ENCODE data around the gene SPACA7.

Gene SPACA7

DNA sequence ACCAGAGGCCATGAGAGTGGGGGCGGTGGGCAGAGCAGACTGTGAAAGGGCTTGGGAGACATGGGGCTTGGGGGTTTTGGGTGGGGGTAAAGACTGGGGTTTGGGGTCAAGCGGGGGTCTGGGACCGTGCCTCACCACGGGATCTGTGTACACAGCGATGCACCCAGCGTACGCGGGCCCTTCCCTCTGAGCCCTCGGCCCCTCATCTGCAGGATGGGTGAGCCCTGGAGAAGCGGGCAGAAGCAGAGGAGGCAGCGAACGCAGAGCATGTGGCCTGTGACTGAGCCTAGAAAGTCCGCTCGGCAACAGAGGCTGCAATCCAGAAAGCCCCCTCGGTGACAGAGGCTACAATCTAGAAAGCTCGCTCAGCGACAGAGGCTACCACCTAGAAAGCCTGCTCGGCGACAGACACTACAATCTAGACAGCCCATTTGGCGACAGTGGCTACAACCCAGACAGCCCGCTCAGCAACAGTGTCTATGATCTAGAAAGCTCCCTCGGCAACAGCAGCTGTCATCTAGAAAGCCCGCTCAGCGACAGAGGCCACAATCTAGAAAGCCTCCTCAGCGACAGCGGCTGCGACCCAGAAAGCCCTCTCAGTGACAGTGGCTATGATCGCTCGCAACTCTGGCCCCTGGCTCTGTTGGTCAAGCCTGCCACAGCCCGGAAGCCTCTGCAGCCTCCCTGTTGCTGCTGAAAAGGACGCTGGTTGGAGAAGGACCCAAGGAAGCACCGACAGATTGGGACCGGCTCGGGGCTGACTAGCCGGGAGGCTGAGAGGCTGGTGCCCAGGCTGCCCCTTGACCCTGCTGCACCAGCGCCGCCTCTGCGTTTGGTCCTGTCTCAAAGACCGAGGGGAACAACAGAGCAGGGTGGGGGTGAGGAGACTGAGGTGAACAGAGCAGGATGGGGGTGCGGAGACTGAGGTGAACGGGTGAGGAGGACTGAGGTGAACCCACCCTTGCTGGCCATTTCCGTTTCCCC is 68.6 kb downstream of the SPACA7 start:
- Histone ChIP-seq H3K4me1 (ENCODE audit: control insufficient read depth in 5 of 5, insufficient read depth in 5 of 5, low read length in 5 of 5) (peaks cover 0 to 6% (median 4%) of the 10 kb centered on the region in 5 donors), H3K27ac (ENCODE audit: low read depth, low read length) (no peak overlapping the region), H3K9ac (ENCODE audit: low read length in 5 of 5) (no peak overlapping the region), H3K36me3 (ENCODE audit: control insufficient read depth in 5 of 5, insufficient read depth in 5 of 5, low read length in 5 of 5) (no peaks in the 10 kb centered on the region), H3K27me3 (ENCODE audit: control insufficient read depth in 5 of 5, insufficient read depth in 4 of 5, low read length in 5 of 5) (peaks cover 33 to 49% (median 45%) of the 10 kb centered on the region in 5 donors), H3K9me3 (ENCODE audit: control insufficient read depth in 5 of 5, low read length in 5 of 5) (no peaks in the 10 kb centered on the region), H3K4me3 (ENCODE audit: low read depth in 1 of 5, low read length in 5 of 5) (no peak overlapping the region)

DNA sequence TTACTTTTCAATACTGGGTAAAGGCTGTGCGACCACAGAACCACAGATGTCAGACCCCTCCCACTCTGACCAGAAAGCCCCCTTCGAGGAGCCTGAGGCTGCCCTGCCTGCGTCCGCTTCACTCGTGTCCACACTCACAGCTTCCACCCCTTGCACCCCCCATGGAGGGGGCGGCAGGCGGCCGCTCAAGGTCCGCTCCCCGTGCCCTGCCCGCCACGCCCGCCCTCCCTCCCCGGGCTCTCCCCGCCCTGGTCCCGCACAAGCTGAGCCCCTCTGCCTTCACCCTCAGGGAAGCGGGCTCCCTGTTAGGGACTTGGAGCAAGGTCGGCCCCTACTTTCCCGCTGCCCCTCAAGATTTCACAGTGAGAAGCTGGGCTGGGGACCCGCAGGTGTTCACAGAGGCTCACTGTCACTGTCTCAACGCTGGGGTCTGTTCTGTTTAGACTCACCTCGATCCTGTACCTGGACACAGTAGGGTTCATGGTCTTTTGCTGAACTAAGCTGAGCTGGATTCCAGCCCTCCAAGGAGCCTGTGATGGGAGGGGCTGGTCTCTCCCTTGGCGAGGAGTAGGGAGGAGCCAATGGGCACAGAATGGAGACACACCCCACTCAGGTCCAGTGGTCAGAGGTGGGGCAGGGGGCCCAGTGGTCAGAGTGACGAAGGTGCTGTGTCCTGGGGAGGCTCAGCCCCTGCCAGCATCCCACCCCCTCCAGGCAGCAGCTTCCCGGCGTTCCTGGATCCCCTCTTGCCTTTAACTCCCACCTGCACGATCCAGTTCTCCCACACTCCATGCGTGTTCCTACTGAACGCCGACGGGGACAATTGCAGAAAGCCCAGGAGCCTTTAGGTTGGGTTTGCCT is 69.5 kb downstream of the SPACA7 start:
- Histone ChIP-seq H3K36me3 (ENCODE audit: control insufficient read depth in 5 of 5, insufficient read depth in 5 of 5, low read length in 5 of 5) (no peaks in the 10 kb centered on the region), H3K27me3 (ENCODE audit: control insufficient read depth in 5 of 5, insufficient read depth in 4 of 5, low read length in 5 of 5) (peaks cover 33 to 49% (median 45%) of the 10 kb centered on the region in 5 donors), H3K27ac (ENCODE audit: low read depth, low read length) (no peak overlapping the region)

DNA sequence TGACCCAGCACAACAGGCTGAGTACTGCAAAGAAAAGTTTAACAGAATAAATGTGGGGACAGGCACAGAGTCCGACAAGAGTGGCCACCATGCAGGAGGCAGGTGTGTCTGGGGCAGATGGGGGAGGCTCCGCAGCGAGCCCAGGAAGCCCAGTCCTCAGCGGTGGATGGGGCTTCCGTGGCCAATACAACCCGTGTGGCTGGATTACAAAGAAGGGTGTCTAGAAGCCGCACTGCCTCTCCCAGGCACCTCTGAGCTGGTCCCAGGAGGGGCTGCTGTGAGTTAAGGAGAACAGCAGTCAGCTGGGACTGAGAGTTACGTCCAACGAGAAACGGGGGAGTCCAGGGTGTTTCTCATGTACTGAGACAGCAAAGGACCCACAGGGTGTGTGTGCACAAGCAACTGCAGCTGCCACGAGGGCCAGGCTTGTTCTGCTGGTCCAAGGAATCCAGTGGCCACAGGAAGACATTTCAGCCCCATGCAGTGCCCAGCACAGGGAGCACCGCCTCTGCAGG is 70.2 kb downstream of the SPACA7 start:
- no peaks in the 10 kb centered on the region for H3K9me3 ChIP-seq (ENCODE audit: control insufficient read depth in 5 of 5, low read length in 5 of 5)
- H3K4me1 ChIP-seq (ENCODE audit: control insufficient read depth in 5 of 5, insufficient read depth in 5 of 5, low read length in 5 of 5): peaks cover 0 to 6% (median 4%) of the 10 kb centered on the region in 5 donors
- no peak overlapping the region for H3K4me3 ChIP-seq (ENCODE audit: low read depth in 1 of 5, low read length in 5 of 5)
- no peak overlapping the region for H3K9ac ChIP-seq (ENCODE audit: low read length in 5 of 5)
- H3K36me3 ChIP-seq (ENCODE audit: control insufficient read depth in 5 of 5, insufficient read depth in 5 of 5, low read length in 5 of 5): no peaks in the 10 kb centered on the region
- H3K27me3 ChIP-seq (ENCODE audit: control insufficient read depth in 5 of 5, insufficient read depth in 4 of 5, low read length in 5 of 5): peaks cover 33 to 47% (median 42%) of the 10 kb centered on the region in 5 donors
- H3K27ac ChIP-seq (ENCODE audit: low read depth, low read length): no peak overlapping the region

More for the DNA sequence above, 69.5 kb downstream of the SPACA7 start:
- Histone ChIP-seq H3K9ac (ENCODE audit: low read length in 5 of 5) (no peak overlapping the region), H3K4me3 (ENCODE audit: low read depth in 1 of 5, low read length in 5 of 5) (no peak overlapping the region), H3K4me1 (ENCODE audit: control insufficient read depth in 5 of 5, insufficient read depth in 5 of 5, low read length in 5 of 5) (peaks cover 0 to 6% (median 4%) of the 10 kb centered on the region in 5 donors), H3K9me3 (ENCODE audit: control insufficient read depth in 5 of 5, low read length in 5 of 5) (no peaks in the 10 kb centered on the region)

DNA sequence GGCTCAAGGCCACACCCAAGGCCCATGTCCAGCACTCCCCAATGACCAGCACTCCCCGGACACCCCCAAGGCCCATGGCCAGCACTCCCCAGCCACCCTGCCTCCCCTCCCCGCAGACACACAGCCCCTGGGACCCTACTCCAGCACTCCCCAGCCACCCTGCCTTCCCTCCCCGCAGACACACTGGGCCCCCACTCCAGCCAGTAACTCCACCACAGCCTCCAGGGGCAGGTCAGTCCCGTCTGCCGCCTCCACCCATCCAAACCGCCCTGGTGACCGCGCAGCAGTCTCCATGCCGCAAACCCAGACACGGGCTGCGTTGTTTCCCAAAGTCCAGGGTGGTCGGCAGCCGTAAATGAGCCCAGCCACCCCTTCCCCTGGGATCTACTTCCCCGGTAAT is 70.7 kb downstream of the SPACA7 start:
- H3K9me3 ChIP-seq (ENCODE audit: control insufficient read depth in 5 of 5, low read length in 5 of 5): no peaks in the 10 kb centered on the region
- no peak overlapping the region for H3K9ac ChIP-seq (ENCODE audit: low read length in 5 of 5)
- peaks cover 33 to 43% (median 38%) of the 10 kb centered on the region in 5 donors for H3K27me3 ChIP-seq (ENCODE audit: control insufficient read depth in 5 of 5, insufficient read depth in 4 of 5, low read length in 5 of 5)
- H3K4me1 ChIP-seq (ENCODE audit: control insufficient read depth in 5 of 5, insufficient read depth in 5 of 5, low read length in 5 of 5): peaks cover 0 to 6% (median 4%) of the 10 kb centered on the region in 5 donors
- H3K4me3 ChIP-seq (ENCODE audit: low read depth in 1 of 5, low read length in 5 of 5): no peak overlapping the region
- no peaks in the 10 kb centered on the region for H3K36me3 ChIP-seq (ENCODE audit: control insufficient read depth in 5 of 5, insufficient read depth in 5 of 5, low read length in 5 of 5)
- no peak overlapping the region for H3K27ac ChIP-seq (ENCODE audit: low read depth, low read length)

DNA sequence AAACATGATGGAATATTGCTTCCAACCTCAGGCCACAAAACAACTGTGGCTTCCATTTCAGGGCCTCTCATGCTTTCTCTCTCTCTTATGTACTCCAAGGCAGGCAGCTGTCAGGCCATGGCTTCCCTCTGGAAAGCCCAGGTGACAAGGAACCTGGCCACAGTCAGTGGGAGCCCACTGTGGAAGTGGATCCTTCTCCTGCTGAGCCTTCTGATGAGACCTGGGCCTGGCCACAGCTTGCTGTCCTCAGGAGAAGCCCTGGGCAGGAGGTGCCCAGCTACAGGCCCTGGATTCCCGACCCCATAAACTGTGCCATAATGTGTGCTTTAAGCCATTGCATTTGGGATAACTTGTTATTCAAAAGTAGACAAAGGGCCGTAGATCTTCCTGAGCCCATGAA is 71.2 kb downstream of the SPACA7 start:
- H3K27ac ChIP-seq (ENCODE audit: low read depth, low read length): no peak overlapping the region
- peaks cover 36 to 41% (median 36%) of the 10 kb centered on the region in 5 donors for H3K27me3 ChIP-seq (ENCODE audit: control insufficient read depth in 5 of 5, insufficient read depth in 4 of 5, low read length in 5 of 5)
- no peak overlapping the region for H3K4me3 ChIP-seq (ENCODE audit: low read depth in 1 of 5, low read length in 5 of 5)
- H3K4me1 ChIP-seq (ENCODE audit: control insufficient read depth in 5 of 5, insufficient read depth in 5 of 5, low read length in 5 of 5): peaks cover 0 to 6% (median 4%) of the 10 kb centered on the region in 5 donors
- H3K9ac ChIP-seq (ENCODE audit: low read length in 5 of 5): no peak overlapping the region
- H3K36me3 ChIP-seq (ENCODE audit: control insufficient read depth in 5 of 5, insufficient read depth in 5 of 5, low read length in 5 of 5): no peaks in the 10 kb centered on the region
- H3K9me3 ChIP-seq (ENCODE audit: control insufficient read depth in 5 of 5, low read length in 5 of 5): no peaks in the 10 kb centered on the region

DNA sequence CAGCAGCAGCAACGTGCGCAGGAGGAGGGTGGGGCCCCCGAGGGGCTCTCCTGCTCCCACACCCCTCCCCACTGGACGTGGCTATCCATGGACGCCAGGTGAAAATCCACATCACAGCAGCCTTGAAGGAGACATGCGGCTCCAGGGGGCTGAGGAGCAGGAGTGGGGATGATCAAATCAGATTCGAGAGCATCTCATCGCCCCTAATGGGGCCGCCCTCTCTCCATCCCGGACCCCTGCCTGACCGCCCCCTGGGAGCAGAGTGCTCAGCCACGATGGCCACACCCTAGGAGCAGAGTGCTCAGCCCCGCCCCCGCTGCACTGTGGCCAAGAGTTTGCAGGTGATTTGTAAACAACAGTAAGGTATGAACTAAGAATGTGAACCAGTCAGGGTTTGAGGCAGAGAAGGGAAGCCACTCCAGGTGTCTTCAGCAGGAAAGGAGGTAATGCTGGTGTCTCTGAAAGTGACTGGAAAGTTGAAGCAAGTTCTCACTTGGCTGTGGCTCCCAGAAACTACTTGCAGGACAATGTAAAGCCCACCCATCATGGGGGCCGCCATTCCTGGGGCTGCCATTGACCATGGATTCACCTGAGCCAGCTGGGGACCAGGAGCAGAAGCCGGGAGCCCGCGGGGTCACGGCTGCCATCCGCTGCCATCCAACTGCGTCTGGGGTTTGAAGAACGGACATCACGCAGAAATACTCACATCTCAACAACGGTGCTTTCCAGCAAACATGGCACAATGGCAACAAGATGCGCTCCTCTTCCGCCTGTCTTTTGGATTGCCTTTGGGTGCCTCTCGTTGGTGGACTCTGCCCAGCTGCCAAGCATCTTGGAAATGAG is 71.8 kb downstream of the SPACA7 start:
- Histone ChIP-seq H3K4me3 (ENCODE audit: low read depth in 1 of 5, low read length in 5 of 5) (no peak overlapping the region), H3K27me3 (ENCODE audit: control insufficient read depth in 5 of 5, insufficient read depth in 4 of 5, low read length in 5 of 5) (peaks cover 30 to 39% (median 35%) of the 10 kb centered on the region in 5 donors), H3K9ac (ENCODE audit: low read length in 5 of 5) (no peak overlapping the region), H3K9me3 (ENCODE audit: control insufficient read depth in 5 of 5, low read length in 5 of 5) (no peaks in the 10 kb centered on the region), H3K27ac (ENCODE audit: low read depth, low read length) (no peak overlapping the region), H3K4me1 (ENCODE audit: control insufficient read depth in 5 of 5, insufficient read depth in 5 of 5, low read length in 5 of 5) (peaks cover 0 to 6% (median 4%) of the 10 kb centered on the region in 5 donors), H3K36me3 (ENCODE audit: control insufficient read depth in 5 of 5, insufficient read depth in 5 of 5, low read length in 5 of 5) (no peaks in the 10 kb centered on the region)

DNA sequence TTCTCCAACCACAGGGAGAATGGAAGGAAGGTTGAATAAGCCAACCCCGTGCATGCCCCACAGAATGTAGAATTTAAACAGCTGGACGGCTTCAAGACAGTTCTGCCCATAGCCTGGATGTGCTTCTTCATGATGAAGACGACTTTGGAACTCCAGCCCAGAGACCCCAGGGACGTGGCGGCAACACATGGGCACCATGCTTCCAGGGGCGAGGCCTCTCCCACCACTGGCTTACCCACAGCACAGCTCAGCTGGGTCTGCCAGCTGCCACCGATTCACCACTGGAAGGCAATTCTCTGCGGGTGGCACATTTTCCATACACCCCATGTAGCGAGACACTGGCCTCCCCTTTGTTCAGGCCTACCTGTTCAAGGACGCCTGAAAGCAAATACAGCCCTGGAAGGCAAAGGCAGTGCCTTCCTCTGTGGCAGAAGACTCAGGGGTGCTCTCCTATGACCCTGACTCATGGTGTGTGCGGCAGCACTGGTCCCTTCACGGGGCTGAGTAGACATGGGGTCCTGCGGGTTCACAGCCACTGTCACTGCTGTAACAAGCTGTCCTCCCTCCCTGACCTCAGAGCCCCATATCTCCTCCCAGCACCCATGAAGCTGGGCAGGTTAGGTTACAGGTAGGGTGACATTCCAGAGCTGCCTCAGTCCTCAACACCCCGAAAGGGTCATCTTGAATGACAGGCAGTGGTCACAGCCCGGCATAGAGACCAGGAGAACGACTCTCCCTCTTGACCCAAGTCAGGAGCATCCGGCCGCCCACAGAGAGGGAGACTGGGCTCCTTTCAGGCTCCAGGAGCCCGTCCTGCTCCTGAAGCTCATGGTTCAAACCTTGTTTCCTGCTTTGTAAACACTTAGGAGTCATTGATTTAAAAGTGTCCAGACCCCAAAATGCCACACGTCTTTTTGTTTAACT is 72.7 kb downstream of the SPACA7 start:
- H3K9me3 ChIP-seq (ENCODE audit: control insufficient read depth in 5 of 5, low read length in 5 of 5): no peaks in the 10 kb centered on the region
- H3K9ac ChIP-seq (ENCODE audit: low read length in 5 of 5): no peak overlapping the region
- H3K4me3 ChIP-seq (ENCODE audit: low read depth in 1 of 5, low read length in 5 of 5): no peak overlapping the region
- peaks cover 0 to 1% (median 0%) of the 10 kb centered on the region in 5 donors for H3K4me1 ChIP-seq (ENCODE audit: control insufficient read depth in 5 of 5, insufficient read depth in 5 of 5, low read length in 5 of 5)
- H3K27me3 ChIP-seq (ENCODE audit: control insufficient read depth in 5 of 5, insufficient read depth in 4 of 5, low read length in 5 of 5): peaks cover 22 to 36% (median 32%) of the 10 kb centered on the region in 5 donors
- H3K36me3 ChIP-seq (ENCODE audit: control insufficient read depth in 5 of 5, insufficient read depth in 5 of 5, low read length in 5 of 5): no peaks in the 10 kb centered on the region
- no peak overlapping the region for H3K27ac ChIP-seq (ENCODE audit: low read depth, low read length)

DNA sequence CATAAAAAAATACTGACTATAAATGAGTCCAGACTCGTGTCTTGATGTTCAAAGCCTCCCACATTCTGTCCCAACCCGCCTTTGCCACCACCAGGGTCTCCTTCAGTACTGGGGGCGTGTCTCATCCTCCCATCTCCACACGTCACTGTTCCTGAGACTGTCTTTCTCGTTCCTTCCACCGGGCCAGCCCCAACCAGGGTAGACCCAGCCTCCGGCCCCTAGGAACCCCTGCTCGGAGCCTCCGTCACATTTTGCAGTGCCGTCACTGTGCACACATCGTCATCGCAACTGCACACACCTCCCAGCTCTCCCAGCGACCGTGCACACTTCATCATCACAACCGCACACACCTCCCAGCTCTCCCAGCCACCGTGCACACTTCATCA is 73.4 kb downstream of the SPACA7 start:
- peaks cover 20 to 38% (median 31%) of the 10 kb centered on the region in 5 donors for H3K27me3 ChIP-seq (ENCODE audit: control insufficient read depth in 5 of 5, insufficient read depth in 4 of 5, low read length in 5 of 5)
- H3K9me3 ChIP-seq (ENCODE audit: control insufficient read depth in 5 of 5, low read length in 5 of 5): no peaks in the 10 kb centered on the region
- no peak overlapping the region for H3K27ac ChIP-seq (ENCODE audit: low read depth, low read length)
- no peaks in the 10 kb centered on the region for H3K36me3 ChIP-seq (ENCODE audit: control insufficient read depth in 5 of 5, insufficient read depth in 5 of 5, low read length in 5 of 5)
- H3K4me1 ChIP-seq (ENCODE audit: control insufficient read depth in 5 of 5, insufficient read depth in 5 of 5, low read length in 5 of 5): no peaks in the 10 kb centered on the region
- no peak overlapping the region for H3K9ac ChIP-seq (ENCODE audit: low read length in 5 of 5)
- H3K4me3 ChIP-seq (ENCODE audit: low read depth in 1 of 5, low read length in 5 of 5): no peak overlapping the region

Data from subcutaneous abdominal adipose tissue (tissue), 5 donors.